GM23248 (cell line): ENCODE measurements around the gene NAV3. TPM values are rescaled to one million over a fixed set of nuclear protein-coding genes. Genes with fewer than 3 reads are reported as not detected.

Experiments used
- DNase-seq: peaks from one replicate; pipeline ENCODE4 v3.0.0-alpha.2; 2015
- H2AFZ ChIP-seq: fragments of 200-600 bp; sonication (generic); 2 replicates; pipeline ENCODE4 v1.6.1; 2016; ENCODE audit warnings: antibody characterized with exemption
- H3F3A ChIP-seq: fragments of 200-600 bp; sonication (generic); 2 replicates; pipeline ENCODE4 v1.6.1; 2016; ENCODE audit warnings: mild to moderate bottlenecking, antibody characterized with exemption, mixed run types; ENCODE audit not compliant: insufficient read depth
- H3K27ac ChIP-seq: fragments of 200-600 bp; sonication (generic); 2 replicates; pipeline ENCODE4 v1.5.1; 2016; ENCODE audit warnings: mild to moderate bottlenecking
- H3K27me3 ChIP-seq: fragments of 200-600 bp; sonication (generic); replicated peaks from 2 replicates; pipeline ENCODE4 v1.6.1; 2016; ENCODE audit warnings: mild to moderate bottlenecking; ENCODE audit not compliant: insufficient read depth
- H3K36me3 ChIP-seq: fragments of 200-600 bp; sonication (generic); 2 replicates; pipeline ENCODE4 v1.6.1; 2016; ENCODE audit warnings: low read depth, mild to moderate bottlenecking
- H3K4me1 ChIP-seq: fragments of 200-600 bp; sonication (generic); 2 replicates; pipeline ENCODE4 v1.6.1; 2016; ENCODE audit warnings: mild to moderate bottlenecking; ENCODE audit not compliant: insufficient read depth
- H3K4me2 ChIP-seq: fragments of 200-600 bp; sonication (generic); one replicate; pipeline ENCODE4 v1.6.1; 2016; ENCODE audit warnings: mild to moderate bottlenecking; ENCODE audit not compliant: unreplicated experiment
- H3K4me3 ChIP-seq: fragments of 200-600 bp; sonication (generic); 2 replicates; pipeline ENCODE4 v1.5.1; 2016; ENCODE audit warnings: mild to moderate bottlenecking
- H3K79me2 ChIP-seq: fragments of 200-600 bp; sonication (generic); 2 replicates; pipeline ENCODE4 v1.6.1; 2016; ENCODE audit warnings: mild to moderate bottlenecking; ENCODE audit not compliant: insufficient read depth
- H3K9ac ChIP-seq: fragments of 200-600 bp; sonication (generic); 2 replicates; pipeline ENCODE4 v1.6.1; 2016; ENCODE audit warnings: mild to moderate bottlenecking
- H3K9me2 ChIP-seq: fragments of 200-600 bp; sonication (generic); 2 replicates; pipeline ENCODE4 v1.6.1; 2016; ENCODE audit warnings: mixed run types, mild to moderate bottlenecking, moderate library complexity; ENCODE audit not compliant: insufficient read depth
- H3K9me3 ChIP-seq: fragments of 200-600 bp; sonication (generic); one replicate; pipeline ENCODE4 v1.6.1; 2017; ENCODE audit warnings: low read depth
- H4K20me1 ChIP-seq: fragments of 200-600 bp; sonication (generic); 2 replicates; pipeline ENCODE4 v1.6.0; 2016; ENCODE audit not compliant: insufficient read depth
- EZH2 ChIP-seq: fragments of 200-600 bp; sonication (generic); IDR thresholded peaks from 2 replicates; pipeline ENCODE4 v1.6.1; 2018; ENCODE audit warnings: antibody characterized with exemption, mild to moderate bottlenecking; ENCODE audit not compliant: insufficient read depth, poor library complexity, severe bottlenecking
- EZH2phosphoT487 ChIP-seq: fragments of 200-600 bp; sonication (generic); IDR thresholded peaks from 2 replicates; pipeline ENCODE4 v1.6.1; 2018; ENCODE audit warnings: antibody characterized with exemption, moderate library complexity, mild to moderate bottlenecking, low read depth; ENCODE audit not compliant: insufficient read depth
- WGBS, 2 experiments: methylation state at CpG; one replicate each; pipeline ENCODE4 v1.1.6; 2015 to 2017; ENCODE audit warnings: low lambda C conversion rate in 2 of 2, low coverage in 1 of 2; ENCODE audit errors: missing lambda C conversion rate in 2 of 2; 5-methylcytosine and 5-hydroxymethylcytosine counted together
- in situ Hi-C: fragments of 300-500 bp; cut with MboI; formaldehyde crosslinking; loops from 2 replicates; pipeline ENCODE4 v1.15.0; 2020
- polyA plus RNA-seq: library from polyadenylated mRNA; unstranded; fragments of >200 nt; fragmentation: Nextera tagmentation; extraction: Ambion mirVana; gene quantifications from 2 replicates; pipeline ENCODE4 v1.2.1, GENCODE V29; 2016
- total RNA-seq: library from RNA; depleted of rRNA; stranded (reverse); fragments of >200 nt; shearing (Covaris generic); gene quantifications from 2 replicates; pipeline ENCODE4 v1.2.3, GENCODE V29; 2014

The NAV3 gene
- total and polyA plus RNA-seq, 2 experiments from 2014 or later: 24.2 to 69.9 TPM

GRCh38 chr12:77818351-77818750 is 12.3 kb upstream of the NAV3 start:
- Histone ChIP-seq H3F3A (no peaks in the 10 kb centered on the region), H4K20me1 (no peaks in the 10 kb centered on the region), H3K36me3 (no peaks in the 10 kb centered on the region), H3K9ac (no peak overlapping the region), H3K79me2 (no peaks in the 10 kb centered on the region), H3K27ac (no peak overlapping the region), H3K9me3 (no peaks in the 10 kb centered on the region), H3K4me3 (no peak overlapping the region), H3K9me2 (no peaks in the 10 kb centered on the region), H3K4me2 (no peak overlapping the region), H2AFZ (no peak overlapping the region), H3K27me3 (peaks cover 34% of the 10 kb centered on the region; the same call in 1 of the 2 replicates), H3K4me1 (no peaks in the 10 kb centered on the region)
- DNase-seq: no peak
- in situ Hi-C loops: loop anchor here (25.0 kb wide), 1 partner anchor 106 kb away; no protein-coding TSS in a partner anchor
- 57 to 62% methylated on average over 4 of the region's 4 CpGs for WGBS, 2 experiments
- TF ChIP-seq EZH2phosphoT487 (no peak), EZH2 (no peak)

GRCh38 chr12:77821699-77822203 is 8.9 kb upstream of the NAV3 start:
- no peak overlapping the region for H3K4me3 ChIP-seq
- no peak for DNase-seq
- in situ Hi-C loops: loop anchor here (25.0 kb wide), 1 partner anchor 109 kb away; no protein-coding TSS in a partner anchor
- no peak overlapping the region for H3K9ac ChIP-seq
- no peaks in the 10 kb centered on the region for H3K9me3 ChIP-seq
- no peak overlapping the region for H2AFZ ChIP-seq
- no peaks in the 10 kb centered on the region for H3K36me3 ChIP-seq
- no peak for TF ChIP-seq EZH2phosphoT487
- TF ChIP-seq EZH2: no peak
- no peaks in the 10 kb centered on the region for H3F3A ChIP-seq
- no peaks in the 10 kb centered on the region for H4K20me1 ChIP-seq
- H3K79me2 ChIP-seq: no peaks in the 10 kb centered on the region
- 29 to 33% methylated on average over 2 of the region's 2 CpGs for WGBS, 2 experiments
- no peak overlapping the region for H3K27ac ChIP-seq
- no peak overlapping the region for H3K4me2 ChIP-seq
- H3K4me1 ChIP-seq: no peaks in the 10 kb centered on the region
- H3K27me3 ChIP-seq: peaks cover 30% of the 10 kb centered on the region; the same call in 1 of the 2 replicates
- H3K9me2 ChIP-seq: no peaks in the 10 kb centered on the region

- no peaks in the 10 kb centered on the region for H3K36me3 ChIP-seq
These were observed 2.6 kb downstream of the NAV3 start for GRCh38 chr12:77833329-77833728.

GRCh38 chr12:77834618-77835017 is 3.9 kb downstream of the NAV3 start:
- no peak overlapping the region for H3K27ac ChIP-seq
- DNase-seq: no peak
- peaks cover 9% of the 10 kb centered on the region; the same call in 1 of the 2 replicates for H3K4me1 ChIP-seq
- in situ Hi-C loops: no loop called here
- H3K9me2 ChIP-seq: no peaks in the 10 kb centered on the region; the same call in 1 of the 2 replicates
- WGBS, 2 experiments: 79 to 80% methylated on average over 2 of the region's 2 CpGs
- no peak overlapping the region for H3K9ac ChIP-seq
- H3K4me3 ChIP-seq: no peak overlapping the region
- no peak overlapping the region for H3K4me2 ChIP-seq
- no peaks in the 10 kb centered on the region for H3K36me3 ChIP-seq
- H4K20me1 ChIP-seq: no peaks in the 10 kb centered on the region
- H3K9me3 ChIP-seq: no peaks in the 10 kb centered on the region
- H3K79me2 ChIP-seq: no peaks in the 10 kb centered on the region
- no peaks in the 10 kb centered on the region for H3K27me3 ChIP-seq
- no peaks in the 10 kb centered on the region; the same call in 1 of the 2 replicates for H3F3A ChIP-seq
- TF ChIP-seq EZH2 (no peak), EZH2phosphoT487 (no peak)
- H2AFZ ChIP-seq: no peak overlapping the region

More at GRCh38 chr12:77833329-77833728, 2.6 kb downstream of the NAV3 start:
- no peaks in the 10 kb centered on the region for H3K9me3 ChIP-seq
- no peak overlapping the region for H3K4me3 ChIP-seq
- no peaks in the 10 kb centered on the region; the same call in 1 of the 2 replicates for H3K9me2 ChIP-seq
- no peak overlapping the region for H3K4me2 ChIP-seq
- in situ Hi-C loops: no loop called here
- H3K9ac ChIP-seq: no peak overlapping the region
- no peaks in the 10 kb centered on the region for H4K20me1 ChIP-seq
- H3K27me3 ChIP-seq: no peaks in the 10 kb centered on the region
- DNase-seq: no peak
- no peak overlapping the region for H3K27ac ChIP-seq
- TF ChIP-seq EZH2 (no peak), EZH2phosphoT487 (no peak)
- no peaks in the 10 kb centered on the region; the same call in 1 of the 2 replicates for H3F3A ChIP-seq
- H2AFZ ChIP-seq: no peak overlapping the region
- H3K4me1 ChIP-seq: peaks cover 9% of the 10 kb centered on the region; the same call in 1 of the 2 replicates
- no peaks in the 10 kb centered on the region for H3K79me2 ChIP-seq
- WGBS, 2 experiments: 78 to 79% methylated on average over 9 of the region's 9 CpGs
